Fibroblast of lung (primary cell): ENCODE data around the gene PPT1.

Source experiments
- CTCF ChIP-seq, 2 donors: IDR thresholded peaks in 1 of 2; conservative IDR thresholded peaks in 1 of 2; 1 replicate in 1 of 2; 2 replicates in 1 of 2; pipeline ENCODE4 v1.5.1; 2011 to 2012; ENCODE audit warnings: low read length in 2 of 2, control low read depth in 1 of 2, inconsistent platforms in 1 of 2, low read depth in 1 of 2, mild to moderate bottlenecking in 1 of 2
- EZH2 ChIP-seq: IDR thresholded peaks from 2 replicates; pipeline ENCODE4 v1.5.1; 2012; ENCODE audit warnings: low read length, control low read depth, mild to moderate bottlenecking; ENCODE audit errors: missing control alignments

- TF ChIP-seq CTCF (conservative IDR thresholded peaks at IDR 0.05 in 1 of 2, IDR thresholded peaks at IDR 0.05 in 1 of 2; ENCODE audit: low read depth in 1 of 2, low read length in 2 of 2) (no peak), EZH2 (no peak)
Observed at GRCh38 chr1:40076895-40077312, 20.1 kb downstream of the PPT1 start.
